GM12875 (cell line): ENCODE data around the gene POLN.

ENCODE experiments used
- H3K4me3 ChIP-seq: one replicate; pipeline ENCODE4 v1.5.1; 2011; ENCODE audit warnings: low read depth, low read length, control low read depth
- CTCF ChIP-seq: IDR thresholded peaks from 2 replicates; pipeline ENCODE4 v1.5.1; 2011; ENCODE audit warnings: low read depth, mild to moderate bottlenecking, control low read depth, inconsistent platforms, low read length, moderate library complexity, borderline replicate concordance; ENCODE audit not compliant: insufficient read depth

Gene POLN

GRCh38 chr4:2270341-2271165 lies 28.6 kb upstream of the POLN start:
- TF ChIP-seq CTCF, result no peak
- no peak overlapping the region for H3K4me3 ChIP-seq

GRCh38 chr4:2269618-2270163 lies 27.8 kb upstream of the POLN start:
- H3K4me3 ChIP-seq, result no peak overlapping the region
- no peak for TF ChIP-seq CTCF

DNA sequence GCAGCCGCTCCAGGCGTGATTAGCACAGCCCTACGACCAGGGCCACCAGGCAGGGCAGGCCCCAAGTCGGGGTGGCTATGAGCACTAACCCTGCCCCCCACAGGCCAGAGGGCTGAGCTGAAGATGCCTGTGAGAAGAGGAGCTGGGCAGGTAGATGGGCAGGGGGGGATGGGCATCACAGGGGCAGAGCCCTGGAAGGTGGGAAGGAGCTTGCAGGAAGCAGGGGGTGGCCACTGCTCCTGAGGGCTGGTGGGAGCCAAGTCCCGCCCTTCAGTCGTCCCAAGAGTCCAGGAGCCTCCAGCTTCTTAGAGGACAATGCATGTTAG lies 27.2 kb upstream of the POLN start:
- no peak for TF ChIP-seq CTCF
- no peak overlapping the region for H3K4me3 ChIP-seq

- no peak for TF ChIP-seq CTCF
- H3K4me3 ChIP-seq, result no peak overlapping the region
Observed at GRCh38 chr4:2268357-2269205, 26.7 kb upstream of the POLN start.

DNA sequence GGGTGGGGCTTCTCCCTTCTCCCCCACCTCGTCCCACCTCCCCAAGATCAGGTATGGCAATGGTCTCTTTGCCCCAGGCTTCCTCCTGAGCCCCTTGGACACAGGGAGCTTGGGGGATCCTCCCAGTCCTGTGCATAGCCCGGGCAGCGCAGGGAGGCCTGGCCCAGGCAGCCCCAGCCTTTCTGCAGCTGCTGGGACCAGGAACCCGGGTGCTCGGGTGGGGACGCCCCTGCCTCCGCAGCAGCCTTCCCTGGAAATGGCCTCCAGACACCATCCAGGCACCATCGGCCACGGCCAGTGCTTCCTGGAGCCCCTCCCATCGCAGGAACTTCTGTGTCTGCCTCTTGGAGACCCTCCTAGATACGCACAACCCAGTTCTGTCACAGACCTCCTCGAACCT lies 25.9 kb upstream of the POLN start:
- TF ChIP-seq CTCF, result no peak
- no peak overlapping the region for H3K4me3 ChIP-seq

DNA sequence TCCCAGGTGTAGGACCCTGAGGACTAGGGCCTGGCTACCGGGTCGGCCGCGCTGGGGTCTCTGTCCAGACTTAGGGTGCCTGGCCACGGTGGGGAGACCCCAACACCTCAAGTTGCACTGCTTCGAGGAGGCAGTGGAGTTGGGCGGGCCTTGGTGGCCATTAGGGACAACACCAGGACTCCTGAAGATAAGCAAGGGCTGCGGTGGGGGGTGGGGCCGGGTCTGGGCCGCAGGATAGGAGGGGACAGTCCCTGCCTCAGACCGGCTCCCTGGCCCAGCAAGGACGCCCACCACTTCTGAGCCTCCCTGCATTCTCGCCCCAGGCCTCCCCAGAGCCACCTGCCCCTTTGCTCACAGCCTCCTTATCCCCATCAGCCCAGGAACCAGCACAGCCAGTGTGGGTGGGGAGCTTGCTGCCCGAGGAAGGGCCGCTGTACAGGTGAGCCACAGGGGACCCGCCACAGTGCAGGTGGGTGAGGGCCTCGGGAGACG lies 25.4 kb upstream of the POLN start:
- H3K4me3 ChIP-seq, result no peak overlapping the region
- no peak for TF ChIP-seq CTCF

GRCh38 chr4:2266821-2267220 lies 24.9 kb upstream of the POLN start:
- H3K4me3 ChIP-seq, result no peak overlapping the region
- TF ChIP-seq CTCF, result no peak
